Jurkat, Clone E6-1 (cell line): ENCODE measurements around the gene DCAF10.
"Not testable (repeated sequence)": the region's sequence is repeated elsewhere in the genome, so short reads cannot be mapped to it uniquely, and the experiment has no call there.

Experiments
- DNase-seq: peaks from one replicate; pipeline ENCODE4 v3.0.0-alpha.2; 2011; ENCODE audit warnings: low read depth, low spot score
- H3K4me3 ChIP-seq: 2 replicates; pipeline ENCODE4 v1.5.1; 2011; ENCODE audit warnings: mild to moderate bottlenecking, low read length, control low read depth, moderate library complexity

The DCAF10 gene

GRCh38 chr9:37904445-37905130 is 104.0 kb downstream of the DCAF10 start:
- H3K4me3 ChIP-seq = peak overlapping the region; percentile 86
- DNase-seq = no peak

DNA sequence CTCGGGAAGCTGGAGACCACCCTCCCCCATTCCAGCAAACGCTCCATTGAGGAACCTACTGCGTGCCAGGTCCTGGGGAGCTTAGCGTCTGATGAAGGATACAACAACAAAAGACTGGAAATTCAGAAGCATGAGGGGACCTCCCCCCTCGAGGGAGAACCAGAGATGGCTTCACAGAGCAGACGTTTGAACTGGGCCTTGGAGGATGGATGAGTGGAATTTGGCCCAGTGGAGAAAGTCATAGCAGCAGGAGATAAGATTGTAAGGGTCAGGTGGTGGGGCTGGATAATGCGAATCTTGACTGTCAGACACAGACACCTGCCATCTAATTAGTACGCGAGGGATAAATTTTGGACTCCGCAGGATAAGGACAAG is 104.5 kb downstream of the DCAF10 start:
- no peak for DNase-seq

GRCh38 chr9:37905776-37906175 is 105.2 kb downstream of the DCAF10 start:
- no peak overlapping the region for H3K4me3 ChIP-seq
- DNase-seq = no peak

More for the DNA sequence above, 104.5 kb downstream of the DCAF10 start:
- no peak overlapping the region; the same call in 1 of the 2 replicates for H3K4me3 ChIP-seq

- DNase-seq = no peak
- no peak overlapping the region for H3K4me3 ChIP-seq
These were observed 106.0 kb downstream of the DCAF10 start for GRCh38 chr9:37906312-37907239.

GRCh38 chr9:37908283-37908682 is 107.7 kb downstream of the DCAF10 start:
- no peak for DNase-seq
- H3K4me3 ChIP-seq = no peak overlapping the region

GRCh38 chr9:37908698-37909186 is 108.1 kb downstream of the DCAF10 start:
- no peak for DNase-seq

DNA sequence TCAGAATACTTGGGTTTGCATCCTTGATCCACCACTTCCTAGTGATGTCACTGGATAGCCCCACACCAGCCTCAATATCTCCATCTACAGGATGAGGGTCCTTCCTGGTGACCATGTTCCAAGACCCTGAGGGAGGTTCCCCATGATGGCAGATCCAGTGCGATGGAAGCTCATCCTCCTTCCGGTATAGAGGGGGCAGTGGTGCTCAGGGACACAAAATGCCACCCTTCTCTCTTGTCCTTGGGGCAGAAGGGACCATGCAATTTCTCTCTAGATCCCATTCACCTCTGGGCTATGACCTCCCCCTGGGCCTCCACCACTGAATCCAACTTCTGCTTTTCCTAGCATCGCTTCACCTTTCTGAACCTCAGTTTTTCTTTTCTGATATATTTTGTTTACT is 108.7 kb downstream of the DCAF10 start:
- DNase-seq = no peak
- H3K4me3 ChIP-seq = no peak overlapping the region

More at GRCh38 chr9:37908698-37909186, 108.1 kb downstream of the DCAF10 start:
- H3K4me3 ChIP-seq = no peak overlapping the region

GRCh38 chr9:37909836-37910235 is 109.2 kb downstream of the DCAF10 start:
- not testable (repeated sequence) for H3K4me3 ChIP-seq, DNase-seq

- H3K4me3 ChIP-seq = no peak overlapping the region
- no peak for DNase-seq
These were observed 109.7 kb downstream of the DCAF10 start for GRCh38 chr9:37910271-37910670.

DNA sequence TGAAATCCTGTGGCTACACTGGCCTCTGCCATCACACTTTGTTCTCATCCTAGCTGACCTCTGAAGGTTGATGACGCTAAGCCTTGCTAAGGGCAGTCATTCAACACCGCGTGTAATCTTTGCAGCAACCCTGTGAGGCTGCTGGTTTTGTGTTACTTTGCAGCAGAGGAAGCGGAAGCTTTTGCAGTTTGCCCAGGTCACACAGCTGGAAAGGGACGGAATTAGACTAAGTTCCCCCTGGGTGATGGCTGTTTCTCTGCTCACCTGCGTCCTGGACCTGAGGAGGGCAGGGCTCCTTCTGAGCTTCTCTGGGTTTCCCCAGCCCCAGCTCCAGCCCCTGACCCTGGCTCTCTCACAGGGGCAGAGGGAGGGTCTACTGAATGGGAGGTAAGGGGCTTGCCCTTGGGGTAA is 110.7 kb downstream of the DCAF10 start:
- no peak for DNase-seq
- H3K4me3 ChIP-seq = no peak overlapping the region

DNA sequence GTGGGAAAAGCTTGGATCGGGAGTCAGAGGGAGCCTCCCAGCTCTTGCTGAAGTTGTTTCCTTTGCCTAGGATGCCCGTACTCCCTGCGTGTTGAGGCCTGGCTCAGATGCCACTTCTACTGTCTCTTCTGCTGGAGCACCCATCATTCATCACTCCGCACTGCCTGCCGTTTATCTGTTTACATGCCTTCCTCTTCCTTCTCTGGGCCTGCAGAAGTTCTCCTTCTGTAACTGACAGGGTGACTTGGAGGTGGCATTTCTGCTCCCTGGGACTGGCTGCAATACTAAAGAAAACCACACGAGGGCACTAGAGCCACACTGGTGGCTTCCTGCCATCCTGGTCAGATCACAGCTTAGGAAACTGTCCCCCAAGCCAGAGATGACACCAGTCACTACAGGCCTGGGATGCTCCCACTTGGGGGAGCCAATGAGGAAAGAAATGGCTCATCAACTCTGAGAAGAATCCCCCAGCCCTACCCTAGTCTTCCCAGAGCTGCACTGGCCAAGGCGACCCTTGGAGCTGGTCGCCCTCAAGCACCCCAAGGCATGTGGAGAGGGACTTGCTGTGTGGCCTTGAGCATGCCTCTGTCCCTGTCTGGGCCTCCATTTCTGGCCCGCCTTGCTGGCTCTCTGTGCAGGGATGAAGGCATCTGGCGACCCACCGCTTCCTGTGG is 113.0 kb downstream of the DCAF10 start:
- H3K4me3 ChIP-seq = no peak overlapping the region
- DNase-seq = peak; percentile 63

GRCh38 chr9:37914154-37914551 is 113.6 kb downstream of the DCAF10 start:
- DNase-seq = no peak
- no peak overlapping the region for H3K4me3 ChIP-seq

DNA sequence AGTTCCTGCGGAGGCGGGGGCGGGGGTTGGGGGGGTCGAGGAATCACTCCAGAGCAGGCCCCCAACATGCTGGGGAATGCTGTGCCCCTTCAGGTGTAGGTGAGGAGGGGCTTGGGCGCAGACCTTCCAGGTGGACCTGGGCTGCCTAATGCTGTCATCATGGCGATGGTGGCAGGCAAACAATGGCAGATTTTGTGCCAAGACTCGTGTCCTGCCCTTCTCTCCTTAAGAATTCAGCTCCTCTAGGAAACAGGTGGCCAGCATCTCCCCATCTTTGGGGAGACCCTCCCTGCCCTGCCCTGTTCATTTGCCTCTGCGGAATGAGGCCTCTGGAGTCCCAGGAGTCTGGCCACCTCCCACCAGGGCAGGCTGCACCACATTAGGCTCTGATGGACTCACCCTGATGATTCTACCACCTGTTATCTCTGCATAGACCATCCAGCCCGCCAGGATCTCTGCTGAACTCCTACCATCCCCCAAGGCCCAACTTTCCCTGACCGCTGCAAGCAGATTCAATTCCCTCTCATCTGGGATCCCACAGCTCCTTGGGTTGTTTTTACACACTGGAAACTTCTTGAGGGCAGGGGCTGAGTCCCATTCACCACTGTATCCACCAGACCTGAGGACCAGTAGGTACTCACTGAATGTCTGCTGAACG is 114.2 kb downstream of the DCAF10 start:
- DNase-seq = no peak
- H3K4me3 ChIP-seq = no peak overlapping the region

DNA sequence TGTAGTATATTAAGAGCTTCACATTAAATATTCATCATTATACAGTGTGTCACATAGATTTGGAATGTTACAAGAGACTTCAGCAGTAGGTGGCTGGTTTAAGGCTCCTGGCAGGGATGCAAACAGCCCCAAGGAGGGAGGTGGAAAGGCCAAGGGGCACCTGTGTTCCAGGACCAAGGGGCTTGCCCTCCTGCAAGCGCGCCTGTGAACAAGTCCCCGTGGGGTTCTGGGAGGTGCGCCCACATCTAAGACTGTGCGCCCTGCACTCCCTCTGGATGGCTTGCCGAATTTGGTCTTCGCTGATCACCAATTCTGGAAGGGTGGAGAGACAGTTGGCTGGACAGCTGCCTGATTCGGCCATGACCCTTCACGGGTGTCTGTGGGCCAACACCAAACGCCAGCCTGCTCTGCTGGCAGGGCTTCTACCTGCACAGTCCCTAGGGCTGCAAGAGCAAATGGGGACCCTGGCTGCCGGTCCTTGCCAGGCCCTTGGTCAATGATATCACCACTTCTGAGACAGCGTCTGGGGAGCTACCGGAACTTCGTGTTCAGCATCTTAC is 115.4 kb downstream of the DCAF10 start:
- H3K4me3 ChIP-seq = no peak overlapping the region
- DNase-seq = no peak

GRCh38 chr9:37916471-37917312 is 116.1 kb downstream of the DCAF10 start:
- DNase-seq = no peak
- H3K4me3 ChIP-seq = no peak overlapping the region
